HL-60/S4 treated with phorbol 12-myristate 13-acetate at 8.2 ng/mL for 4 days and 3 days (cell line): Measurements from ENCODE around the gene TMED7.

Experiments used
- in situ Hi-C: fragments of 300-500 bp; cut with MboI; formaldehyde crosslinking; loops from 2 replicates; pipeline ENCODE4 v1.15.0; 2022; ENCODE audit warnings: low sequenced_read_pairs

Gene TMED7

DNA sequence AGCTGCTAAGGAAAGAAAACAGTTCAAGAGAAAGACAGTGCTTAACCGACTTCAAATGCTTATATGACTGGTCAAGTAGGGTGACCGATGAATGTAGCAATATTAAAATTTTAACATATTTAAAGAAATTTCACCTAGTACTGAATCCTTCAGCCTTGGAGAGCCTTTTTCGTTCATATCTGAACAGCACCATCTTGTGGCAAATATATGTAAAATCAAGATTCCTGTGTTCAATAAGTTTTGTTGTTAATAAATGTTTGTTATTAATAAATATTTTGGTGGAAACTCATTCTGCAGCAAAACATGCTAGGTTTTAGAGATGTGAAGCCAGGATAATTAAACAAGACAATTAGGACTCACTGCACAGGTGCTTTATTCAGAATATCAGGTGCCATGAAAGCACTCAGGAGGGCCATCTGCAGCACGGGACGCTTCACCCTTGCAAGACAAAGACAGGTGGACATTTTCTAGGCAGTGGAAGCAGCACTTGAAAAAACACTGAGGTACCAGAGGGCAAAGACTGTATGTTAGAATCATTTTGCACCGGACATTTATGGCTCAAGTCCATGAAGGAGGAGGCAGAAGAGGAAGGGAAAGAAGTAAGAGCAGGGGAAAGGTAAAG lies 39.2 kb downstream of the TMED7 start:
- in situ Hi-C loops: loop anchor here (25.0 kb wide), 1 partner anchor 274 kb away; no protein-coding TSS in a partner anchor

DNA sequence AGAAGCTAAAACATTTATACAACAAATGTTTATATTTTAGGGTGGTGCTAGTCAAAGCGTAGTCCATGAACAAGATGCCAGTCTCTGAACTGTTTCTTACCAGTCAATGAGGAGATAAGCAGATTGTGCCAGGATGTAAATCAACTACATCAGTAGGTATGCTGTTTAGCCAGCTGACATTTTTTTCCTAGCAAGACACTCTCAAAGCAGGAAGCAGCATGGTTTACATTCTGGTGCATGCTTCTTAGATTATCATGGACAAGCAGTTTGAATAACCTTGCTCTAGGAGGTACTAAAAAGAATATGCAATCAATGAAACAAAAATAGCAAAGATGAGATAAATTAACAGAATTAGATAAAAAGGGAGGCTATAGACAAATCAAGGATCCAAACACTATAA lies 40.6 kb downstream of the TMED7 start:
- in situ Hi-C loops: loop anchor here (25.0 kb wide), 1 partner anchor 273 kb away; no protein-coding TSS in a partner anchor

DNA sequence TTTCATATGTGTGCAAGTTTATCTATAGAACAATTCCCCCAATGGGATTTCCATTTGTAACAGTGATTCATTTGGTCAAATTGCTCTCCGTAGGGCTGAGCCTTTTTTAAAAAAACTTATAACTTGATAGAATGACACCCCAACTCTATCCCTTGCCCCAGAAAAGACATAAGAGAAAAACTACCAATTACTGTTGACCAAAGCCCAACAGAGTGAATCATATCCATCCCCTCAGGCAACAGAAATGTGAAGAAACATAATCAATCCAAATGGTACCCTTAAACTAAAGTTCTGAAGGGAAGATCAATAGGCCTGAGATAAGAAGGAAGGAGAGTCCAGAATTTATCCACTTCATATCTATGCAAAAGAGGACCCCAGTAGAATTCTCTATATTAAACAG lies 41.3 kb downstream of the TMED7 start:
- in situ Hi-C loops: loop anchor here (25.0 kb wide), 1 partner anchor 272 kb away; no protein-coding TSS in a partner anchor

DNA sequence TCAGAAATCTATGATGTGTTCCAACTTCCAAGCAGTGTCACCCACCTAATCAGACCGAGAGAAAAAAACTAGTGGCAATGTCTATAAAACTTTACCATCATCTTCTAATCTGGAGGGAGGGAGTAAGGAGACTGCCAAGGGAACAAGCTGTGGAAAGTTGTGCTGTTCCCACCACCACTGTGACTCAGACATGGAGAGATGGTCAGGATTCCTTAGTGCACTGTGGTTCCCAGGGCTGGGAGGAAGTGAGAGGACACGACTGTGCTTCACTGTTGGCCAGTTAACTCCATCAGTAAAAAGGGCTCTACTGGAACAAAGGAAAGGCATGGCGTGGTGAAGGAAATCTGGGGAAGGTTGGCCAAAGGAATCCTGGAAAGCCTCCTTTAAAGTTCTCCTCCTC lies 42.4 kb downstream of the TMED7 start:
- in situ Hi-C loops: loop anchor here (25.0 kb wide), 1 partner anchor 271 kb away; no protein-coding TSS in a partner anchor

DNA sequence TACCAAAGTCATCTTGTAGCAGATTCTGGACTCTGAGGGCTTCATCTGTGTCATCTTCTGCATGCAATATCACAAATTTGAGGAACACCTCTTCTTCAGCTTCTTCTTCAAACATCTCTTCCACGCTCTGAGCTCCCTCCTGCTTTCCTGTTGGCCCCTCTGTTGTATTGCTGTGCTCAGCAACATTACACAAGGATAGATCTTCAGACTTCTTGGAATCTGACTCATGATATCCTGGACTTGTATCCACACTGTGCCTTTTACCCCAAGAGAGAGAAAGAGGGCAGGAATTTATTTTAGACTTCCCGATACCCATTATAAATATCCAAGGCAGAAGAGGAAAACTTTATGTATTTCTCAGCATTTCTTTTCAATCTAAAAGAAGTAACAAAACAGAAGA lies 44.9 kb downstream of the TMED7 start:
- in situ Hi-C loops: loop anchor here (25.0 kb wide), 1 partner anchor 269 kb away; no protein-coding TSS in a partner anchor

DNA sequence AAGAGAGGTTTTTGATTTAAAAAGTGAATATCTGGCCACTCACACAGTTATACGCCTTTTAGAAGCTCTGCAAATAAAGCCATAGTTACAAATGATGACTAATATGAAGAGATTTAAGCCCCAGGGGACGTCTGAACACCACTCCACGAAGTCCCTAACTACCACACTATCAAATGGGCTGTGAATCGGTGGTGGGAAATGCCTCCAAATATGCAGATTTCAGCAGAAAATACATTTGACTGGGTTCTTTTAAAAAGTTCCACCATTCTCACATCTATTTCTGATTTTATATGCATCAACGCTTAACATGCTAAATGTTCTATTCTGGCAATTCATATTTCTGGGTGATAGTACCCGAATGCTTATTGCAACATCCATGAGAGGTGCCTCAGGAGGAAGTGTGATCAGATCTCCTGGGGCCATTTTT lies 46.1 kb downstream of the TMED7 start:
- in situ Hi-C loops: loop anchor here (25.0 kb wide), 1 partner anchor 267 kb away; no protein-coding TSS in a partner anchor

DNA sequence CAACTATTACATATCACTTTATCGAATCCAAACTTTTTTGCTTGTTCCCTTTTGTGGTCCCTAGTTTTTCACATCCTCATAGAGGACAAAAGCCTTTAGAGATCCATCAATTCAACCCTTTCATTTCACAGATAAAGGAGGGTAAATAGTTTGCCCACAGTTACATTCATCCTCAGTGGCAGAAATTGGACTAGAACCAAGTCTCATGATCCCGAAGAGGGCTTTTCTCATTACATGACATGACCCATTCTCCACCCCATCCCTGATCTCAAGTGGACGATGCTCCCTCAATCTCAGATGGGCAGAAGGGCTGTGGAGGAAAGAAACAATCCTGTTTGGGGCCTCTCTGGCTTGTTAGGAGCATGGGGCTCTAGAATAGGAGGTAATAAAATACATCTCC lies 46.6 kb downstream of the TMED7 start:
- in situ Hi-C loops: loop anchor here (25.0 kb wide), 1 partner anchor 267 kb away; no protein-coding TSS in a partner anchor

DNA sequence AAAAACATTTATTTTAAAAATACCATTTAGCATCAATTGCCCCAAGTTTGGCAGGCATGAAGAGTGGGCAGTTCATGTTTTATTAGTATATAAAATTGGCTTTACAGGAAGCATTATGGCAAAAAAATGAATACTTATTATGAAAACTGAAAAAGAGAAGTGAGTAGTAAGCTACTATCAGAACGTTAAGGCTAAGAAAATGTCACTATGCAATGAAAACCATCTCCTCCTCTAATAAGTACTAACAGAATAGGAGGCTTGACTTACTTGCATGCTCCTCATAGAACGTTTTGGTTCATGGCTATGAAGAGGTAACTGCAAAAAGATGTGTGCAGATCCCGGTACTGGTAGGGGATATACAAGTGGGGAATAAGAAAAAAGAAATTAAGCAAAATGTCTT lies 47.2 kb downstream of the TMED7 start:
- in situ Hi-C loops: loop anchor here (25.0 kb wide), 1 partner anchor 266 kb away; no protein-coding TSS in a partner anchor

DNA sequence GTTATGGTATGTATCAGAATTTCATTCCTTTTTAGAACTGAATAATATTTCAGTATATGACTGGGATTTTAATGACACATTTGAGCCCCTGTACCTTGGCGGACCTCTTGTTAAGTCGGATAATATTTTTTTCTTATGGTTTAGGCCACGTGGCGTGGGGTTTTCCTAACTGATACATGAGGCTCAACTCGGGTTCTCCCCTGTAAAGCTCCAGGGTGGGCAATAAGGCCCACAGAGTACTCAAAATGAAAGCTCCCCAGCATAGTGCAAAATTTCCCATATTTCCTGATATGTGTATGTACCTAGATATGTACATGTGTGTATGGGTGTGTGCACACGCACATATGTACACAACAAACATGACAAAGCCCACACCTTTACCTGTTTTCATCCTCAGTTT lies 48.1 kb downstream of the TMED7 start:
- in situ Hi-C loops: loop anchor here (25.0 kb wide), 1 partner anchor 265 kb away; no protein-coding TSS in a partner anchor

DNA sequence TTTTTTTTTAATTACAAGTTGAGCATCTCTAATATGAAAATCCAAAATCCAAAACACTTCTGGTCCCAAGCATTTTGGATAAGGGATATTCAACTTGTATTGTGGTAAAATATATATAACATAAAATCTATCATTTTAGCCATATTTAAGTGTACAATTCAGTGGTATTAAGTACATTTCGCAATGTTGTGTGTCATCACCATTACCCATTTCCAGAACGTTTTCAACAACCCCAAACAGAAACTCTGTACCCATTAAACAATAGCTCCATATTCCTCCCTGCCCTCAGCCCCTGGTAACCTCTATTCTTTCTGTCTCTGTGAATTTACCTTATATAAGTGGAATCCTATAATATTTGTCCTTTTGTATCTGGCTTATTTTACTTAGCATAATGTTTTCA lies 48.5 kb downstream of the TMED7 start:
- in situ Hi-C loops: loop anchor here (25.0 kb wide), 1 partner anchor 265 kb away; no protein-coding TSS in a partner anchor

DNA sequence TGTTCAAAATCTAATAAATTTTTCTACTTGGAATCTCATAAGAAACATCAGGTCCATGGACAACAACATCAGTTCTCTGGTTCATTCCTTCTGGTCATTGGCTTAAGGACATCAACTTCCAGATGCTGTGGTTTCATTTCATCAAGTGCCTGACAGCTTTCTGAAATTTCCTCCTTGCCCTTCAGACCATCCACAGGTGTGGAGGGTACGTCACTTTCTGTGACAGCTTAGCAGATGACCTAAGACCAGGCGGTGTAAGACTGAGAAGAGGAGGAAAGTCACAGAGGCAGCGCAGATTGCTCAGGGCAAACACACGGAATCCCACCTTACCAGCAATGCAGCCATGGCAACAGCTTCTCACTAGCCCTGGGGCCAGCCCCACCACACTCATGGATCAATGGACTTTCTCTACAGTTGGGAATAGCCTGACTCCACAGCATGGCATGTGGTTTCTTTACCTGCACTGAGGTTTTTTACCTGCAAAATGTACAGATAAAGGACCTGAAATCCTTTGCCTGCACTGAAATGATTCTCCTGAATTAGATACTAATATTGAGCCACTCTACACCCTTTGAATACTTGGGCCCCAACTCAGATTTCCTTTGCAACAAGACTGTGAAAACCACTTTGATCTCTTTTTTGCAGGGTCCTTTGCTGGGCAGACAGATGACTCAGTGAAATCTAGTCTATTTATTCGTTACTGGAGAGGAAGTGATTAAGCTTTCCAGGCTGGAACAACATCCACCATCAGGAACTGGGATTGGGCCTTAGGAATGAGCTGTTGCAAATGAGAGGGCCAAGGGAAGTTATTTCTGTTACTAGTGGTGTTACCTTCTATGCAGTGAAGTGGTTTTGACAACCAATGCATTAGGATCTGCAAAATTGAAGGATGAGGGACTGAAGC lies 50.4 kb downstream of the TMED7 start:
- in situ Hi-C loops: loop anchor here (25.0 kb wide), 1 partner anchor 263 kb away; no protein-coding TSS in a partner anchor

DNA sequence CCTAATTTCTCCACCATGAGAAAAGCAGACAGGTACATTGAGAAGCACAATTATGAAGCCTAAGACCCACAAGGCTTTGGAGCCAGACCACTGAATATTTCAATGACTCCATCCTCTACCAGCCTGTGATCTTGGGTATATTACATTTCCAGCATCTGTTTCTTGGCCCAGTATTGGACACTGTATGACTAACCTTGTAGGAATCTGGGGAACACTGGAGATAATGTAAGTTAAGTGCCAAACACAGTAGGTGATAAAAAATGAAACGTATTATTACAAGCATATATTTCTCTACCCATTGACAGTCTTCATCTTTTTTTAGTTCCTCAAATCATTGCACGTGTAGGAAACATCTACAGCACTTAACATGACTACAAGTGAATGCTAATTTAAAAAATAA lies 52.7 kb downstream of the TMED7 start:
- in situ Hi-C loops: no loop called here

DNA sequence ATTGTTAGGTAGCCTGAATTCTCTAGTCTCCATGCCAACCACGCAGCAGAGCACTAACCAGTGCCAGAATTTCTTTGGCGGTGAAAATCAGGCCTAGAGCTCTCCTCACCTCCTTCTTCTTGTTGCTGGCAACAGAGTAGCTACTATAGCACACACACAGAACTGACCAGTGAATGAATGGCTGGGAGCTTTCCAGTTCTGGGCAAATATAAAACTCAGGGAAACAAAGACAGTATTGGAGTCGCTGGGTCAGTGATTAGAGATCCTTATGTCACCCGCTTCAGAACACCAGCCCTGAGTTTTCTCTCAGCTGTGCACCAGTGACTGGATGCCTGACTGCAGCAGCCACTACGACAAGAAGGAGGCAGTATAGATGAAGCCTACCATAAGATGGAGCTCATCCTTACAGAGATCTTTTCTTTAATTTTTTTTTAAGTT lies 54.4 kb downstream of the TMED7 start:
- in situ Hi-C loops: no loop called here

DNA sequence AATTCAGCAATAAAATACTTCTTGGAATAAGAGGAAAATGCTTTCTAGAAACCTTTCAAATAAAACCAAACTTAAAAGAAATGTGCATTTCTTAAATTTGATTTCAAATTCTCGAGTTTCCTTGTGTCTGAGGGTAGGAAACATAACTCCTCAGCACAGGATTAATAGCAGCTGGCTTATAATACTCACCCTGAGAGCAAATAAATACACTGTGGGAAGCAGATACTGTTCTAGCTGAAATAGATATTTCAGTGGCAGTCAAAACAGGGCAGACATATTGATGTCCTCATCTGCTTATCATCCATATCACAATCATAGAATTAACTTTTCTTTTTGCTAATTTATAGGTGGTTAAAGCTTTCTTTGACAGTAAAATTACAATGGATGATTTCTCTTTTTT lies 57.2 kb downstream of the TMED7 start:
- in situ Hi-C loops: no loop called here

DNA sequence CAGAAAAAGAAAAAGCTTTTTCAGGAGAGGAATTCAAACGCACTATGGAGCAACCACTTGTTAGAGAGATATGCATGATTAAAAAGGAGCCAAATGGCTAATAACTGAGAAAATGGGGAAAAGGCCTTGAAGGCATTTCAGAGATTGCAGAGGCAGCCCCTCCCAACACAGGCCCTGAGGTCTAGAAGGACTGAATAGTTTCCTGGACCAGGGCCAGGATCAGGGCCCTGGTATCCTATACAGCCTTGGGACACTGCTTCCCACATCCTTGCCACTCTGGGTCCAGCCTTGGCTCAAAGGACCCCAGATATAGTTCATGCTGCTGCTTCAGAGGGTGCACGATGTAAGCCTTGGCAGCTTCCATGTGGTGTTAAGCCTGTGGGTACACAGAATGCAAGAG lies 60.6 kb downstream of the TMED7 start:
- in situ Hi-C loops: no loop called here
